CD4-positive, alpha-beta T cell treated with Interleukin-10 for 1 hour (primary cell): ENCODE results near the gene XRCC4.

Experiments used
- DNase-seq: peaks from one replicate; pipeline ENCODE4 v3.0.0-alpha.2; 2020

Gene XRCC4

GRCh38 chr5:83360573-83360972 is 283.2 kb downstream of the XRCC4 start:
- no peak for DNase-seq

GRCh38 chr5:83362526-83362925 is 285.2 kb downstream of the XRCC4 start:
- DNase-seq = no peak

GRCh38 chr5:83363111-83363885 is 286.0 kb downstream of the XRCC4 start:
- no peak for DNase-seq

- no peak for DNase-seq
Measured at GRCh38 chr5:83363886-83364275, 286.5 kb downstream of the XRCC4 start.

GRCh38 chr5:83364312-83365299 is 287.3 kb downstream of the XRCC4 start:
- no peak for DNase-seq

GRCh38 chr5:83368319-83368718 is 291.0 kb downstream of the XRCC4 start:
- DNase-seq = peak; percentile 14

GRCh38 chr5:83368835-83369234 is 291.5 kb downstream of the XRCC4 start:
- no peak for DNase-seq

- no peak for DNase-seq
Measured at GRCh38 chr5:83370957-83371356, 293.6 kb downstream of the XRCC4 start.

- no peak for DNase-seq
Measured at GRCh38 chr5:83371726-83372125, 294.4 kb downstream of the XRCC4 start.

GRCh38 chr5:83374547-83374946 is 297.2 kb downstream of the XRCC4 start:
- no peak for DNase-seq

- DNase-seq = no peak
Measured at GRCh38 chr5:83375049-83375745, 297.9 kb downstream of the XRCC4 start.

GRCh38 chr5:83376461-83376860 is 299.1 kb downstream of the XRCC4 start:
- DNase-seq = no peak

GRCh38 chr5:83377131-83377865 is 300.0 kb downstream of the XRCC4 start:
- DNase-seq = no peak

- no peak for DNase-seq
Measured at GRCh38 chr5:83378624-83379289, 301.4 kb downstream of the XRCC4 start.

- DNase-seq = no peak
Measured at GRCh38 chr5:83385812-83386211, 308.5 kb downstream of the XRCC4 start.

GRCh38 chr5:83387041-83387440 is 309.7 kb downstream of the XRCC4 start:
- DNase-seq = no peak

- DNase-seq = no peak
Measured at GRCh38 chr5:83388608-83389007, 311.3 kb downstream of the XRCC4 start.

GRCh38 chr5:83392766-83393503 is 315.6 kb downstream of the XRCC4 start:
- DNase-seq = no peak

- DNase-seq = no peak
Measured at GRCh38 chr5:83393504-83393866, 316.1 kb downstream of the XRCC4 start.

GRCh38 chr5:83394190-83394589 is 316.8 kb downstream of the XRCC4 start:
- no peak for DNase-seq

- no peak for DNase-seq
Measured at GRCh38 chr5:83396662-83397061, 319.3 kb downstream of the XRCC4 start.
